CD8-positive, alpha-beta memory T cell (primary cell): ENCODE measurements around the gene KRT17. TPM values are rescaled to one million over a fixed set of nuclear protein-coding genes. Genes with fewer than 3 reads are reported as not detected.
"Not testable (repeated sequence)": the region's sequence is repeated elsewhere in the genome, so short reads cannot be mapped to it uniquely, and the experiment has no call there.

Experiments
- CTCF ChIA-PET: fragments of 350-600 bp; sonication (Branson Sonifier 250); formaldehyde crosslinking; loops from one replicate; lab custom pipeline; 2021; ENCODE audit warnings: antibody characterized with exemption; lab: Charles Lee
- POLR2A ChIA-PET: fragments of 350-600 bp; sonication (Branson Sonifier 250); formaldehyde crosslinking; loops from one replicate; lab custom pipeline; 2021; ENCODE audit warnings: antibody characterized with exemption; lab: Charles Lee
- DNase-seq, 5 donors: peaks; one replicate each; pipeline versions ENCODE4 v3.0.0 to v3.0.0-alpha.2; 2020 to 2022; ENCODE audit warnings: mixed read lengths in 1 of 5
- H3K27ac ChIP-seq: one replicate; pipeline ENCODE4 v1.7.0; 2013; ENCODE audit warnings: low read depth, mild to moderate bottlenecking, low read length, moderate library complexity
- H3K27me3 ChIP-seq: 2 replicates; pipeline ENCODE4 v1.7.0; 2013; ENCODE audit warnings: low read length, mild to moderate bottlenecking; ENCODE audit not compliant: insufficient read depth, poor library complexity, severe bottlenecking
- H3K36me3 ChIP-seq: 2 replicates; pipeline ENCODE4 v1.7.0; 2013; ENCODE audit warnings: mild to moderate bottlenecking, low read length, moderate library complexity; ENCODE audit not compliant: insufficient read depth
- H3K4me1 ChIP-seq: 2 replicates; pipeline ENCODE4 v1.7.0; 2013; ENCODE audit warnings: mild to moderate bottlenecking, low read length, moderate library complexity; ENCODE audit not compliant: insufficient read depth
- H3K4me3 ChIP-seq: 2 replicates; pipeline ENCODE4 v1.7.0; 2013; ENCODE audit warnings: mild to moderate bottlenecking, low read length
- H3K9me3 ChIP-seq: 2 replicates; pipeline ENCODE4 v1.7.0; 2013; ENCODE audit warnings: mild to moderate bottlenecking, low read length
- H3K27ac Mint-ChIP-seq, 8 donors: one replicate each; pipeline ENCODE4 v1.8.0; 2020 to 2021; ENCODE audit warnings: mixed read lengths in 8 of 8, mild to moderate bottlenecking in 6 of 8, inconsistent platforms in 3 of 8, moderate library complexity in 3 of 8
- H3K27me3 Mint-ChIP-seq, 2 donors: one replicate each; pipeline ENCODE4 v1.8.0; 2020 to 2021; ENCODE audit warnings: mixed read lengths in 2 of 2, mild to moderate bottlenecking in 1 of 2, moderate library complexity in 1 of 2
- H3K36me3 Mint-ChIP-seq, 3 donors: one replicate each; pipeline ENCODE4 v1.8.0; 2020 to 2021; ENCODE audit warnings: mixed read lengths in 3 of 3, inconsistent platforms in 1 of 3, mild to moderate bottlenecking in 1 of 3
- H3K4me1 Mint-ChIP-seq, 3 donors: one replicate each; pipeline ENCODE4 v1.8.0; 2020 to 2021; ENCODE audit warnings: mixed read lengths in 3 of 3, inconsistent platforms in 1 of 3, mild to moderate bottlenecking in 1 of 3
- H3K4me3 Mint-ChIP-seq, 7 donors: one replicate each; pipeline ENCODE4 v1.8.0; 2020 to 2021; ENCODE audit warnings: mixed read lengths in 7 of 7, mild to moderate bottlenecking in 6 of 7, moderate library complexity in 4 of 7, inconsistent platforms in 2 of 7
- H3K9me3 Mint-ChIP-seq, 5 donors: one replicate each; pipeline ENCODE4 v1.8.0; 2020 to 2022; ENCODE audit warnings: mixed read lengths in 5 of 5, mild to moderate bottlenecking in 3 of 5, moderate library complexity in 2 of 5, inconsistent platforms in 1 of 5
- polyA plus RNA-seq: library from polyadenylated mRNA; unstranded; fragments of 300-500 nt; fragmentation: Illumina TruSeq; gene quantifications from one replicate; pipeline ENCODE4 v1.2.3, GENCODE V29; 2021
- total RNA-seq, 2 experiments: library from RNA; stranded (reverse); gene quantifications; one replicate each; pipeline ENCODE4 v1.2.3, GENCODE V29; 2021

Gene KRT17
- total and polyA plus RNA-seq, 3 experiments from 2014 or later = 0.35 TPM; not detected in 2

- Histone ChIP-seq H3K27me3 (peaks cover 2% of the 10 kb centered on the region), H3K4me1 (no peaks in the 10 kb centered on the region), H3K27ac (no peak overlapping the region), H3K9me3 (no peaks in the 10 kb centered on the region), H3K36me3 (no peaks in the 10 kb centered on the region), H3K4me3 (no peak overlapping the region)
- Mint-ChIP-seq H3K36me3 (no peaks in the 10 kb centered on the region), H3K4me3 (no peak overlapping the region), H3K9me3 (no peaks in the 10 kb centered on the region), H3K27me3 (peaks cover 22 to 54% of the 10 kb centered on the region in 2 donors), H3K4me1 (peaks cover 0 to 5% (median 0%) of the 10 kb centered on the region in 3 donors), H3K27ac (no peak overlapping the region)
- DNase-seq = no peak
- CTCF ChIA-PET = interaction anchor here (0.8 to 1.4 kb wide), 2 partner anchors 34 to 80 kb away, joined by 3 read pairs; no protein-coding TSS in a partner anchor
- POLR2A ChIA-PET = no interaction called here
Observed at GRCh38 chr17:41583137-41584127, 40.9 kb downstream of the KRT17 start.

- H3K36me3 ChIP-seq, H3K27me3 ChIP-seq, H3K9me3 Mint-ChIP-seq, H3K4me1 Mint-ChIP-seq, H3K4me3 Mint-ChIP-seq, DNase-seq, POLR2A ChIA-PET, H3K9me3 ChIP-seq, H3K4me1 ChIP-seq, H3K27ac ChIP-seq, H3K27ac Mint-ChIP-seq, H3K36me3 Mint-ChIP-seq, H3K4me3 ChIP-seq, CTCF ChIA-PET: not testable (repeated sequence)
- H3K27me3 Mint-ChIP-seq = peaks cover 26 to 60% of the 10 kb centered on the region in 2 donors
Observed at GRCh38 chr17:41582061-41582968, 42.1 kb downstream of the KRT17 start.

- POLR2A ChIA-PET = no interaction called here
Observed at GRCh38 chr17:41581366-41582060, 42.9 kb downstream of the KRT17 start.

GRCh38 chr17:41580687-41581365 lies 43.5 kb downstream of the KRT17 start:
- Histone ChIP-seq H3K9me3 (no peaks in the 10 kb centered on the region), H3K36me3 (no peaks in the 10 kb centered on the region), H3K4me3 (no peak overlapping the region), H3K4me1 (no peaks in the 10 kb centered on the region), H3K27ac (no peak overlapping the region), H3K27me3 (peaks cover 6% of the 10 kb centered on the region)
- peaks cover 26 to 70% of the 10 kb centered on the region in 2 donors for H3K27me3 Mint-ChIP-seq
- H3K9me3 Mint-ChIP-seq = no peaks in the 10 kb centered on the region
- no peak overlapping the region for H3K27ac Mint-ChIP-seq
- H3K36me3 Mint-ChIP-seq = no peaks in the 10 kb centered on the region
- H3K4me1 Mint-ChIP-seq = peaks cover 0 to 5% (median 0%) of the 10 kb centered on the region in 3 donors
- ChIA-PET POLR2A (no interaction called here), CTCF (interaction anchor here (0.6 kb wide), 1 partner anchor 68 kb away, joined by 3 read pairs; no protein-coding TSS in a partner anchor)
- no peak for DNase-seq
- no peak overlapping the region for H3K4me3 Mint-ChIP-seq

More at GRCh38 chr17:41581366-41582060, 42.9 kb downstream of the KRT17 start:
- peaks cover 0 to 5% (median 0%) of the 10 kb centered on the region in 3 donors for H3K4me1 Mint-ChIP-seq
- Histone ChIP-seq H3K27me3 (peaks cover 6% of the 10 kb centered on the region), H3K36me3 (no peaks in the 10 kb centered on the region), H3K4me3 (no peak overlapping the region), H3K4me1 (no peaks in the 10 kb centered on the region), H3K27ac (no peak overlapping the region), H3K9me3 (no peaks in the 10 kb centered on the region)
- CTCF ChIA-PET = interaction anchor here (0.6 kb wide), 1 partner anchor 68 kb away, joined by 3 read pairs; no protein-coding TSS in a partner anchor
- no peak overlapping the region for H3K4me3 Mint-ChIP-seq
- H3K9me3 Mint-ChIP-seq = no peaks in the 10 kb centered on the region
- H3K27me3 Mint-ChIP-seq = peaks cover 24 to 64% of the 10 kb centered on the region in 2 donors
- no peak for DNase-seq
- H3K36me3 Mint-ChIP-seq = no peaks in the 10 kb centered on the region
- H3K27ac Mint-ChIP-seq = no peak overlapping the region

- DNase-seq = no peak
- H3K9me3 Mint-ChIP-seq = no peaks in the 10 kb centered on the region
- ChIA-PET POLR2A (no interaction called here), CTCF (interaction anchor here (0.9 to 1.3 kb wide), 2 partner anchors 11 to 68 kb away, joined by 3 to 4 read pairs; no protein-coding TSS in a partner anchor)
- H3K36me3 Mint-ChIP-seq = no peaks in the 10 kb centered on the region
- no peak overlapping the region for H3K4me3 ChIP-seq
- H3K27me3 ChIP-seq = peaks cover 6% of the 10 kb centered on the region
- H3K4me1 Mint-ChIP-seq = peaks cover 0 to 5% (median 0%) of the 10 kb centered on the region in 3 donors
- no peaks in the 10 kb centered on the region for H3K9me3 ChIP-seq
- no peaks in the 10 kb centered on the region for H3K4me1 ChIP-seq
- no peak overlapping the region for H3K27ac Mint-ChIP-seq
- H3K36me3 ChIP-seq = no peaks in the 10 kb centered on the region
- H3K27me3 Mint-ChIP-seq = peaks cover 25 to 73% of the 10 kb centered on the region in 2 donors
- no peak overlapping the region for H3K27ac ChIP-seq
- no peak overlapping the region for H3K4me3 Mint-ChIP-seq
Observed at GRCh38 chr17:41580244-41580575, 44.2 kb downstream of the KRT17 start.

- Mint-ChIP-seq H3K4me3 (no peak overlapping the region), H3K9me3 (no peaks in the 10 kb centered on the region), H3K36me3 (no peaks in the 10 kb centered on the region), H3K27ac (no peak overlapping the region), H3K27me3 (peaks cover 24 to 78% of the 10 kb centered on the region in 2 donors), H3K4me1 (peaks cover 0 to 5% (median 0%) of the 10 kb centered on the region in 3 donors)
- no peaks in the 10 kb centered on the region for H3K9me3 ChIP-seq
- H3K36me3 ChIP-seq = no peaks in the 10 kb centered on the region
- peaks cover 6% of the 10 kb centered on the region for H3K27me3 ChIP-seq
- H3K4me3 ChIP-seq = no peak overlapping the region
- ChIA-PET POLR2A (interaction anchor here (0.6 to 0.7 kb wide), 2 partner anchors 29 to 887 kb away, joined by 3 read pairs; no protein-coding TSS in a partner anchor), CTCF (interaction anchor here (0.9 to 1.3 kb wide), 2 partner anchors 10 to 69 kb away, joined by 3 to 4 read pairs; no protein-coding TSS in a partner anchor)
- DNase-seq = peak; percentile 29 to 57 (median 34)
- no peaks in the 10 kb centered on the region for H3K4me1 ChIP-seq
- no peak overlapping the region for H3K27ac ChIP-seq
Observed at GRCh38 chr17:41579484-41580243, 44.7 kb downstream of the KRT17 start.
